GM13977 (cell line): ENCODE data around the gene LINC01488.

Experiments used
- DNase-seq: peaks from one replicate; pipeline ENCODE4 v3.0.0; 2012; ENCODE audit warnings: low spot score
- CTCF ChIP-seq: IDR thresholded peaks from 2 replicates; pipeline ENCODE4 v1.5.1; 2012; ENCODE audit warnings: mild to moderate bottlenecking, control low read depth; ENCODE audit not compliant: insufficient read depth; ENCODE audit errors: extremely low read depth, missing control alignments
- in situ Hi-C: fragments of 300-500 bp; cut with MboI; formaldehyde crosslinking; loops from one replicate; pipeline ENCODE4 v1.12.0; 2022; ENCODE audit warnings: low sequenced_read_pairs, low pct_unique_long_range_greater_than_20kb, mixed read lengths, inconsistent platforms; ENCODE audit not compliant: unreplicated experiment

Gene LINC01488

GRCh38 chr11:69535908-69536307 lies 54.4 kb downstream of the LINC01488 start:
- no peak for TF ChIP-seq CTCF
- no peak for DNase-seq
- in situ Hi-C loops = no loop called here

GRCh38 chr11:69536406-69536805 lies 54.9 kb downstream of the LINC01488 start:
- DNase-seq = no peak
- no peak for TF ChIP-seq CTCF
- in situ Hi-C loops = no loop called here

- no peak for TF ChIP-seq CTCF
- in situ Hi-C loops = no loop called here
- no peak for DNase-seq
Measured at GRCh38 chr11:69537126-69537525, 55.7 kb downstream of the LINC01488 start.

- DNase-seq = no peak
- TF ChIP-seq CTCF = no peak
- in situ Hi-C loops = no loop called here
Measured at GRCh38 chr11:69537855-69538640, 56.6 kb downstream of the LINC01488 start.

- TF ChIP-seq CTCF = no peak
- DNase-seq = no peak
- in situ Hi-C loops = no loop called here
Measured at GRCh38 chr11:69538854-69539253, 57.4 kb downstream of the LINC01488 start.

GRCh38 chr11:69539416-69540117 lies 58.1 kb downstream of the LINC01488 start:
- TF ChIP-seq CTCF = no peak
- in situ Hi-C loops = no loop called here
- no peak for DNase-seq
